Gastrocnemius medialis (tissue), 4 donors: Measurements from ENCODE around the gene PRRC2B. TPM values are rescaled to one million over a fixed set of nuclear protein-coding genes. Genes with fewer than 3 reads are reported as not detected.
"Not testable (repeated sequence)": the region's sequence is repeated elsewhere in the genome, so short reads cannot be mapped to it uniquely, and the experiment has no call there.

Experiments used
- ATAC-seq, 2 donors: fragments of 150-250 bp; one replicate each; pipeline ENCODE4 v1.9.1; 2016
- DNase-seq, 2 donors: peaks; one replicate each; pipeline ENCODE4 v3.0.0-alpha.2; 2019
- H3K27ac ChIP-seq, 4 donors: fragments of 200-600 bp; sonication (generic); 1 replicate in 1 of 4; 2 replicates in 3 of 4; pipeline ENCODE4 v1.5.1; 2016 to 2018; ENCODE audit warnings: mild to moderate bottlenecking in 2 of 4, moderate library complexity in 1 of 4
- H3K27me3 ChIP-seq, 3 donors: fragments of 200-600 bp; sonication (generic) in 2 of 3; 1 replicate in 1 of 3; 2 replicates in 2 of 3; pipeline versions ENCODE4 v1.5.1 to v1.6.0; 2016 to 2019; ENCODE audit warnings: mild to moderate bottlenecking in 1 of 3, moderate library complexity in 1 of 3
- H3K36me3 ChIP-seq, 2 donors: fragments of 200-600 bp; sonication (generic) in 1 of 2; one replicate each; pipeline ENCODE4 v1.5.1; 2017 to 2018
- H3K4me1 ChIP-seq, 2 donors: fragments of 200-600 bp; sonication (generic) in 1 of 2; one replicate each; pipeline ENCODE4 v1.5.1; 2016 to 2017; ENCODE audit warnings: mild to moderate bottlenecking in 2 of 2
- H3K4me3 ChIP-seq, 4 donors: fragments of 200-600 bp; sonication (generic) in 3 of 4; 1 replicate in 1 of 4; 2 replicates in 3 of 4; pipeline ENCODE4 v1.5.1; 2016 to 2019; ENCODE audit warnings: mild to moderate bottlenecking in 2 of 4
- H3K9me3 ChIP-seq, 3 donors: fragments of 200-600 bp; sonication (generic) in 2 of 3; 1 replicate in 1 of 3; 2 replicates in 2 of 3; pipeline ENCODE4 v1.5.1; 2016 to 2019
- CTCF ChIP-seq, 5 experiments: fragments of 450-650 bp in 3 of 5; fragments of 200-600 bp in 2 of 5; sonication (generic) in 2 of 5; IDR thresholded peaks in 4 of 5; conservative IDR thresholded peaks in 1 of 5; 1 replicate in 4 of 5; 2 replicates in 1 of 5; pipeline ENCODE4 v1.5.1; 2016 to 2019; ENCODE audit warnings: antibody characterized with exemption in 5 of 5, mild to moderate bottlenecking in 3 of 5, moderate library complexity in 3 of 5
- POLR2A ChIP-seq, 2 donors: fragments of 450-650 bp; IDR thresholded peaks; one replicate each; pipeline ENCODE4 v1.6.1; 2017; ENCODE audit warnings: antibody characterized with exemption in 2 of 2, mild to moderate bottlenecking in 2 of 2, moderate library complexity in 2 of 2
- in situ Hi-C, 4 donors: fragments of 200-750 bp; cut with MboI; loops; one replicate each; pipeline versions ENCODE4 v1.15.0 to v1.8.0; 2017; ENCODE audit warnings: low sequenced_read_pairs in 4 of 4
- intact Hi-C: fragments of 100-400 bp; cut with DNase I; formaldehyde crosslinking; loops from one replicate; pipeline ENCODE4 v1.15.1; 2023; ENCODE audit warnings: low total_unique reads
- total RNA-seq, 4 donors: library from RNA; depleted of rRNA; stranded (reverse); fragments of >200 nt; gene quantifications; one replicate each; pipeline versions ENCODE4 v1.1.0 to v1.2.3, GENCODE V29; 2016

The PRRC2B gene
- total RNA-seq, 4 donors from 2014 or later: 29.9 to 41.6 (median 37.2) TPM

GRCh38 chr9:131505012-131505411, 111.1 kb downstream of the PRRC2B start:
- Histone ChIP-seq H3K27ac (no peak overlapping the region), H3K27me3 (no peaks in the 10 kb centered on the region), H3K4me1 (peaks cover 17 to 30% of the 10 kb centered on the region in 2 donors), H3K36me3 (peaks cover 0 to 10% of the 10 kb centered on the region in 2 donors), H3K4me3 (no peak overlapping the region), H3K9me3 (no peaks in the 10 kb centered on the region)
- ATAC-seq: no peak
- DNase-seq: no peak
- in situ Hi-C loops: no loop called here
- intact Hi-C loops: no loop called here
- TF ChIP-seq POLR2A (IDR thresholded peaks at IDR 0.05) (no peak), CTCF (IDR thresholded peaks at IDR 0.05 in 4 of 5, conservative IDR thresholded peaks at IDR 0.05 in 1 of 5) (no peak)

- no peak for DNase-seq
- Histone ChIP-seq H3K9me3 (no peaks in the 10 kb centered on the region), H3K4me3 (no peak overlapping the region), H3K36me3 (peaks cover 0 to 55% of the 10 kb centered on the region in 2 donors), H3K4me1 (peaks cover 0 to 11% of the 10 kb centered on the region in 2 donors), H3K27ac (no peak overlapping the region), H3K27me3 (no peaks in the 10 kb centered on the region)
- intact Hi-C loops: no loop called here
- in situ Hi-C loops: no loop called here
- ATAC-seq: no peak
- TF ChIP-seq CTCF (IDR thresholded peaks at IDR 0.05 in 4 of 5, conservative IDR thresholded peaks at IDR 0.05 in 1 of 5): no peak
Measured at GRCh38 chr9:131511416-131511815, 117.5 kb downstream of the PRRC2B start.

GRCh38 chr9:131511880-131512279, 118.0 kb downstream of the PRRC2B start:
- no peaks in the 10 kb centered on the region for H3K9me3 ChIP-seq
- no peak overlapping the region for H3K4me3 ChIP-seq
- DNase-seq (no peak), ATAC-seq (no peak)
- intact Hi-C loops: no loop called here
- H3K27me3 ChIP-seq: no peaks in the 10 kb centered on the region
- H3K4me1 ChIP-seq: peaks cover 3 to 16% of the 10 kb centered on the region in 2 donors
- no peak overlapping the region for H3K27ac ChIP-seq
- H3K36me3 ChIP-seq: peaks cover 0 to 58% of the 10 kb centered on the region in 2 donors
- in situ Hi-C loops: no loop called here
- no peak for TF ChIP-seq POLR2A (IDR thresholded peaks at IDR 0.05)
- no peak for TF ChIP-seq CTCF (IDR thresholded peaks at IDR 0.05 in 4 of 5, conservative IDR thresholded peaks at IDR 0.05 in 1 of 5)

GRCh38 chr9:131513177-131513576, 119.3 kb downstream of the PRRC2B start:
- Histone ChIP-seq H3K27me3 (no peaks in the 10 kb centered on the region), H3K4me3 (no peak overlapping the region), H3K36me3 (peaks cover 0 to 52% of the 10 kb centered on the region in 2 donors), H3K27ac (no peak overlapping the region), H3K4me1 (peaks cover 16 to 25% of the 10 kb centered on the region in 2 donors), H3K9me3 (no peaks in the 10 kb centered on the region)
- in situ Hi-C loops (no loop called here), intact Hi-C loops (no loop called here)
- no peak for DNase-seq
- no peak for ATAC-seq
- TF ChIP-seq POLR2A (IDR thresholded peaks at IDR 0.05) (no peak), CTCF (IDR thresholded peaks at IDR 0.05 in 4 of 5, conservative IDR thresholded peaks at IDR 0.05 in 1 of 5) (no peak)

- peak overlapping the region in 3 of 4 donors; percentile 29 to 67 (median 60) for H3K27ac ChIP-seq
- peaks cover 0 to 66% of the 10 kb centered on the region in 2 donors for H3K36me3 ChIP-seq
- H3K27me3 ChIP-seq, H3K4me3 ChIP-seq, ATAC-seq, intact Hi-C loops, in situ Hi-C loops, H3K9me3 ChIP-seq, DNase-seq: not testable (repeated sequence)
- H3K4me1 ChIP-seq: peaks cover 21 to 31% of the 10 kb centered on the region in 2 donors
Measured at GRCh38 chr9:131515559-131516031, 121.7 kb downstream of the PRRC2B start.
